GM21529 (cell line): ENCODE measurements around the gene VCAN.

Experiments used
- ATAC-seq: cut with Tn5 transposase; IDR thresholded peaks from one replicate; pipeline ENCODE4 v1.9.1; 2021; ENCODE audit not compliant: unreplicated experiment

VCAN gene

DNA sequence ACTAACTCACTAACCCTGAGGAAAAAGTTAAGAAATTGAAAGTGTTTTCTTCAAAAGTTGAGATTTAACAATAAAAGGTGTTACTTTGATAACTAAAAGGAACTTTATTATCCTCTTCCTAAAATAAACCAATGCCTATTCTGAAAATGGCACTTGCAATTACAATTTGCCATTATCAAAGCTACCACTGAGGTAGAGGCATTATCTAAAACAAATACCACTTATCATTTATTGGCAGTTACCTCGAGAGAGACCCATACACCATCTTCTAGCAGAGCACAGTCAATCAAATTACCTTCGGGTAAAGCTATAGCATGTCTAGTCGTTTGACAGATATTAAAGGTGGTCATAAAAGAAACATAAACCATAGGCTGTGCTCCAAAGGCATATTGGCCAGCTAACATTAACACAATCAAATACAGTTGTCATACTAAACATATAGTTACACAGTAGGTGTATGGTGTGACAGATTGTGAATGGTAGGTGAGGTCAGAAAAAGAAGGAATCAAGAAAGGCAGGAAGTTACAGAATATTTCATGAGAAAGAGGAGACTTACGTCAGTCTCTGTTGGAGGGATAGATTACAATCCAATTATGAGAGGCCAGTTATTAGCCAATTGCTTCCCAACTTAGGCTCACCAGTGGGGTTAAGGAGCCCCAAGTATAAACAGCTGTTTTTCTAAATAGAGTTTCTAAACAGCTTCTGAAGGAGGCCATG lies 56.3 kb downstream of the VCAN start:
- ATAC-seq, result no peak

GRCh38 chr5:83528439-83528769 lies 56.9 kb downstream of the VCAN start:
- ATAC-seq, result no peak

DNA sequence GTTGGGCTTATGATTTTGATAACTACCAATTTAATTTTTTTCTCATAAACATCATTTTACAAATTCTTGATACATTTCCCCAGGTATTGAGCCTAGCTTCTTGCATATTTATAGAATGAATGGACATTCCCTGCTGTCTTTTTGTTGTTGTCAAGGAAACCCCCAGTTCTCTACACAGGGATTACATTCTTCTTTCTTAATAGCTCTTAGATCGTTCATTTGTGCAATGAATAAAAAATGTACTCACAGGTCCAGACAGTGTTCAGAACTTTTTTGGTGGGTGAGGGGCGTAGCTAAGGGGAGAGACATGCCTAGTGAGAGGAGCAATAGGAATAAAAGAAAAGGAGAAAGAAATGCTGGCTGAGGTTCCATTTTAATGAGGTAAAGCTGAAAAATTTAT lies 58.6 kb downstream of the VCAN start:
- no peak for ATAC-seq

DNA sequence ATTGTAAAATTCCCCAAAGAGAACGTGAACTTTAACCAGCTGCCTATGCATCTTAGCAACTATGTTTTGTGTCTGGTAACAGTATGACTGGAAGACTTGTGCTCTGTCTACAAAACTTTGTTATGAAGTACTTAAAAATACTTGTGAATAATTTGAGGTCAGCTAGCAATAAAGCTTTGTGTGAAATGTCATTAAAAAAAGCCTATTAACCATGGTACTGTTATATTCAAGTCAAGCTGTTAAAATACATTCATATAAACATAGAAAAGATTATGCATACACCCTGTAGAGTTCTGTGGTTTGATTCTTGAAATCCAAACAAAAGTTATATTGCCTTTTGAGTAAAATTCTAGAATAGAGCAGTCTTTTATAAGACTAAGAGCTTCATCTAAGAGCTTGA lies 60.1 kb downstream of the VCAN start:
- ATAC-seq, result no peak

GRCh38 chr5:83538786-83539462 lies 67.4 kb downstream of the VCAN start:
- peak; percentile 85 for ATAC-seq

DNA sequence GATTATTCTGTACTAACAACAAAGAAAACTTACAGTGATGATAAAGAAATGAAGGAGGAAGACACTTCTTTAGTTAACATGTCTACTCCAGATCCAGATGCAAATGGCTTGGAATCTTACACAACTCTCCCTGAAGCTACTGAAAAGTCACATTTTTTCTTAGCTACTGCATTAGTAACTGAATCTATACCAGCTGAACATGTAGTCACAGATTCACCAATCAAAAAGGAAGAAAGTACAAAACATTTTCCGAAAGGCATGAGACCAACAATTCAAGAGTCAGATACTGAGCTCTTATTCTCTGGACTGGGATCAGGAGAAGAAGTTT lies 67.9 kb downstream of the VCAN start:
- ATAC-seq, result no peak

- no peak for ATAC-seq
Observed at GRCh38 chr5:83540105-83540504, 68.6 kb downstream of the VCAN start.

GRCh38 chr5:83540783-83541182 lies 69.2 kb downstream of the VCAN start:
- ATAC-seq, result no peak

- ATAC-seq, result no peak
Observed at GRCh38 chr5:83542839-83543238, 71.3 kb downstream of the VCAN start.

DNA sequence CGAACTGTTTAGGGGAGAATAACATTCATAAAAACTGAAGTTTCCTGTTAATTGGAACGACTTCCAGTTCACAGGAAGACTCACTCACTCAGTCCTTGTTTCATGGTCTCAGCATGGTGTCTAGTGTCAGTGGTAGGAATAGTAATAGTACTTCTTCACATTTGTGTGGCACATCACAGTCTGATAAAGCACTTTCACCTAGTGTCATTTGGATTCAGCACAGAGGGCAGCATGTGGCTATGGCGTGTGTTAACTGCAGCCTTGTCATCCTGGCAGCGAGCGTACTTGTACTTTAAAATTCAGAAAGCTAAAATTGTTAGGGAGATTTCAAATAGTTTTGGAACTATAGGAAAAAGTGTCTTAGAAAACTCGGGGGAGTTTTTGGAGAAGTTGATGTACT lies 72.4 kb downstream of the VCAN start:
- ATAC-seq, result no peak

- no peak for ATAC-seq
Observed at GRCh38 chr5:83547161-83547560, 75.6 kb downstream of the VCAN start.

- no peak for ATAC-seq
Observed at GRCh38 chr5:83547889-83548288, 76.3 kb downstream of the VCAN start.

DNA sequence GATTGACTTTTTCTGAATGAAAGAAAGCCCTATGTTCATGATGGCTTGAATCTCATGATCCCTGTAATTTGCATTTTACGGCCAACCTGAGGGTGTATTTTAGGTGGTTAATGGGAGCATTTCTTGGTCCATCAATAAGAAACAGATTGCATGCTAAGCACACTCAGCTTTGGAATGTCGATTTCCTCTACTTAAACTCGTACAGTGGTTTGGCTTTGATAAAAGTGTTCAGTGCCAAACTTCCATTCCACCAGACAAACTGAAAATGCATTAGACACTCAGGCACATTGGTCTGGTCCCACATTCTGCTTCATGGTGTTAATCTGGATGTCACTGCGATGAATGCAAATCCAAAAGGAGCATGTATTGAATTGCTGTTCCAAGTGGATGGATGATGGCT lies 77.0 kb downstream of the VCAN start:
- no peak for ATAC-seq

DNA sequence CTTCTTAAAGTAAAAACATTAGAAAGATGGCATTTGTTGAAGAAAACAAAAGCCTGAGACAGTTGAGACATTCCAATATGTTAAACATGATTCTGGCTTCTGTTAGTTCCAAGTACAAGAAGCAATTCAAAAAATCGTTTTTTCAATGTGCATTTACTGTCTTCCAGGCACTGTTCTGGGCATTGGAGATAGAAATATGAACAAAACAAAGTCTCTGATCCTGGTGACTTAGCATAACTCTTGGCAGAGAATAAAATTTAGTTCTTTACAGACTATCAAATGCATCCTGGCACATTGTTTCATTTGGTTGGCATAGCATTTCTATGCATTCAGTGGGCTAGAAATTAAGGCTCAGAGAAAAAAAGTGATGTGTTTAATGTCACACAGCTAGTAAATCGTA lies 77.5 kb downstream of the VCAN start:
- no peak for ATAC-seq

DNA sequence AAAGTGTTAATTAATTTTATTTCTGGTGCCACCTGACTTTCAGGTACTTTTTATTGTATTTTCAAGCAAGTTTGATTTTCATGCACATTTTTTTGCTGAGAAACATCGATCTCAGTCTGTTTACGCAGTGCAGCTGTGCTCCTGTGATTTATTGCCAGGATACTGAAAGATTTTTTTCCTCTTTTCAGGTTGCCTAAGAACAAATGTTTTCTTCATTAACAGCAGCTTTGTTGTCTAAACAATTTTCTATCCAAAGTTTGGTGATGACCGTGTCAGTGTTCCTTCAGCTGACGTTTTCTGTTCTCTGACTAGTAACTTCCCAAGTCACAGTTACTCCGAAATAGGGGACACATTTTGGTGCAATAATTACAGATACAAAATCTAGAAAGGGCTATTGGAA lies 78.1 kb downstream of the VCAN start:
- no peak for ATAC-seq

GRCh38 chr5:83551821-83552220 lies 80.3 kb downstream of the VCAN start:
- no peak for ATAC-seq

DNA sequence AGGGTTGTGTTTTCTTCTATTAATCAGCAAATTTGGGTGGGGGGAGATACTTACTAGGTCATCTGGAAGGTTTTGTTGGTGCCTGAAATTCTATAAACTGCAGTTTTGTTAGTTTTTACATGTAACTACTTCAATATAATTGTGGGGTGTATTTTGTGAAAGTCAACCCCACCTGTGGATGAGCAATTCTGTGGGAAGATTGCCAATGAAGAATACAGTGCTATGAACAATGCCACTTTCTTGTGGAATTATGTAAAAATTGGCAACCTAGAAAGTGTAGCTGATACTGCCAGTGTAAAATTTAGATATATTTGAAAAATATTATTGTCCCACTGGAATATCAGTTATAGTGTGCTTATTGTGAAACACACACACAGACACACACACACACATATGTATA lies 80.7 kb downstream of the VCAN start:
- ATAC-seq, result no peak

DNA sequence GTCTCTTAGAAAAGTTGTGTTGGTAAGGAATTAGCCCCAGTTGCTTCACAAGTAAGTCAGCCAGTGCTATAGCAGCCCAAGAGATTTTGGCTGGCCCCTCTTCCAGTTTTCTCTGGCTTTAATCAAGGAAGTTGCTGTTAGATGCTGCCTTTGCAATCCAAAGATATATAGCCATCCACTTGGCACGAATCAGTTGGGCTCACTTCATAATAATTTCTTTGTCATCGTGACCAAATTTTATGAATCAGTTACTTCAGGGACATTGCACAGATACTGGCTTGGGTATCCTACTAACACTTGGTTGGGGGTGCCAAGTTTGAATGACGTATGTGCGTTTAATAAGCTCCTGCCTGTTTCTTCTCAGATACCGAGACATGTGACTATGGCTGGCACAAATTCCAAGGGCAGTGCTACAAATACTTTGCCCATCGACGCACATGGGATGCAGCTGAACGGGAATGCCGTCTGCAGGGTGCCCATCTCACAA lies 81.5 kb downstream of the VCAN start:
- no peak for ATAC-seq

GRCh38 chr5:83554133-83554532 lies 82.6 kb downstream of the VCAN start:
- no peak for ATAC-seq

DNA sequence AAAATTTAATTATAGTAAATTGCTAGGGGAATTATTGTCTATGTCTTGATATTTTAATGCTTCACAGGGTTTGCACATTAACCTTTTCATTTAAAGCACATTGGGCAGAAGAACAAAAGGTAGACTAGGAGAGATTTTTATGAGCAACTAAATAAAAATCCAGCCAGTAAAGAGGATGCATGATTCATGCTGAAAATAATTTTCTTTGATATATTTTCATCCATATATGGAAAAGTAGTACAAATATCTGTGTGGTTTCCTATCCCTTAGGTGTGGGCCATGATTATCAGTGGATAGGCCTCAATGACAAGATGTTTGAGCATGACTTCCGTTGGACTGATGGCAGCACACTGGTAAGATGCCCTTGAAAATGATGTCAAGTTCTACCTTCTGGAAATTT lies 83.1 kb downstream of the VCAN start:
- no peak for ATAC-seq

- no peak for ATAC-seq
Observed at GRCh38 chr5:83555263-83555662, 83.7 kb downstream of the VCAN start.

GRCh38 chr5:83556190-83556589 lies 84.6 kb downstream of the VCAN start:
- ATAC-seq, result peak; percentile 94
